GM12801 (cell line): ENCODE results near the gene SLC4A7.

Source experiments
- CTCF ChIP-seq: IDR thresholded peaks from one replicate; pipeline ENCODE4 v1.5.1; 2011; ENCODE audit warnings: control low read depth; ENCODE audit not compliant: insufficient read length; ENCODE audit errors: extremely low read depth

Gene SLC4A7

GRCh38 chr3:27357665-27358258, 126.4 kb downstream of the SLC4A7 start:
- no peak for TF ChIP-seq CTCF

- no peak for TF ChIP-seq CTCF
These were observed 127.2 kb downstream of the SLC4A7 start for GRCh38 chr3:27356976-27357375.

GRCh38 chr3:27354588-27355203, 129.5 kb downstream of the SLC4A7 start:
- no peak for TF ChIP-seq CTCF

DNA sequence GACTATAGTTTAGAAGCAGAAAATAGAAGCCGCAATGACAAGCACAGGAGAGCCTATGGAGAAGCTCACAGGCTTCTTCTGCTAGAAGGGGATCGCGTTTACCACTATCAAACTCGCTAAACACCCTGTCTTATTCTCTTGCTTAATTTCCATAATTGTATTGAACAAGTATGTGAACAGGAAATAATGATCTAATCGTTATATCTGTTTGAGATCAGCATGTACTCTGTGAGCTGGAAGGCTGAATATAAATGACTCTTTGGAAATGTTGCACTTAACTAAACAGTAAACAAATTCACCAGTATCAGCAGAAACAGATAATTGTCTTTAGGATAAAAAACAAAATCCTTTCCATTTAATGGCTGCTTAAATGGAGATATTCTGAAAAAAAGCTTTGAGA, 130.0 kb downstream of the SLC4A7 start:
- TF ChIP-seq CTCF, result no peak

DNA sequence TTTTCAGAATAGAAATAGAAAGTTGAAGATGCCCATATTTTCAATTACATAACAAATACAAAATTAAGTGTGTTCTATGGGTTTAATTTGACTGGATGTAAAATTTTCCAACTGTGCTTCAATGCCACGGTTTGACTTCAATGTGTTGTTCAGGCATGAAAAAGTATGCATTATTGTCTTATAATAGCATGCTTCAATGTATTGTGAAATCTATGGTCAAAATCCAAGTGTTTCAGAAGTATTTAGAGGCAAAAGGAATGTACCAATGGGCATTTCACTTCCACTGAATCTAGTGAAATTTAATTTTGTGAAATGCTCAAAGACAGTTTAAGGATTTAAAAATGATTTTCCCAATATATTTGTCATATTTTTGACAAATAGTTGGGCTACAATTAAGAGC, 131.0 kb downstream of the SLC4A7 start:
- TF ChIP-seq CTCF, result no peak

DNA sequence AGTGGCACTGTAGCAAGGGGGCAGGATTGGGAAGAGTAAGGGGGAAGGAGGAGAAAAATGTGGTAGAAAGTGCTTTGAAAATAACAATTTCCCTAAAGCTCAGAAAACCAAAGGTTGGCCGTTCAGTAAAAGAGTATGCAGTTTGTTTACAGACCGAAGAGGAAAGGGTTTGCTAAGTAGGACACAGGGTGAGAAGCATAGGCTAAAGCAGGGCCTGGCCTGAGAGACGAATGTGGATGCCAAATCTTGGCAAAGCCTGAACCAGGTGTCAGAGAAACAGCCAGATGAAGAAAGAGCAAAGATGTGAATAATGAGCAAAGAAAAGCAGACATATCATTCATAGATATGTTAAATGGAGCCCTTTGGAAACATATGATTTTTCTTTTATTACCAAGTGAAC, 132.1 kb downstream of the SLC4A7 start:
- TF ChIP-seq CTCF, result no peak

DNA sequence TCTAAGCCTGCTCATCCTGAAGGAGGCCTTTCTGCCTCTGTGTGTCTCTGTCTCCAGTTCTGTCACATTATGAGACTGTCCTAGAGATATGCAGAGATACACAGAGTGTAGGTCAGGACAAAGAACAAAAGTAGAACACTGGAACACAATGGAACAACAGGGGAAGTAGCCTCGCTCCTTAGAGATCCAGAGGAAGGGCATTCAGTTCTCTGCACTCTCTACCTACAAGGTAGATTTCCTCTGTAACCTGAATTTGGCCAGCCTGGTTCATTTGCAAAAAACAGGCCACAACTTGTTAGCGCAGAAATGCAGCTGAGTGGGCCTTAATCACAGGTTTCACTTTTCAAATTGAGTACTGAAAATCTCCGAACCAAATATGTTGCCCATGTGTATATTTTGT, 134.4 kb downstream of the SLC4A7 start:
- TF ChIP-seq CTCF, result no peak
